Left hindlimb (tissue), 1 donor: ENCODE measurements around the gene CTBP2.
A peak's percentile ranks its signal among the peaks of the same experiment; 100 is the strongest.
"Not testable (repeated sequence)": the region's sequence is repeated elsewhere in the genome, so short reads cannot be mapped to it uniquely, and the experiment has no call there.

Source experiments
- DNase-seq: peaks from one replicate; pipeline ENCODE4 v3.0.0-alpha.2; 2018

The CTBP2 gene

DNA sequence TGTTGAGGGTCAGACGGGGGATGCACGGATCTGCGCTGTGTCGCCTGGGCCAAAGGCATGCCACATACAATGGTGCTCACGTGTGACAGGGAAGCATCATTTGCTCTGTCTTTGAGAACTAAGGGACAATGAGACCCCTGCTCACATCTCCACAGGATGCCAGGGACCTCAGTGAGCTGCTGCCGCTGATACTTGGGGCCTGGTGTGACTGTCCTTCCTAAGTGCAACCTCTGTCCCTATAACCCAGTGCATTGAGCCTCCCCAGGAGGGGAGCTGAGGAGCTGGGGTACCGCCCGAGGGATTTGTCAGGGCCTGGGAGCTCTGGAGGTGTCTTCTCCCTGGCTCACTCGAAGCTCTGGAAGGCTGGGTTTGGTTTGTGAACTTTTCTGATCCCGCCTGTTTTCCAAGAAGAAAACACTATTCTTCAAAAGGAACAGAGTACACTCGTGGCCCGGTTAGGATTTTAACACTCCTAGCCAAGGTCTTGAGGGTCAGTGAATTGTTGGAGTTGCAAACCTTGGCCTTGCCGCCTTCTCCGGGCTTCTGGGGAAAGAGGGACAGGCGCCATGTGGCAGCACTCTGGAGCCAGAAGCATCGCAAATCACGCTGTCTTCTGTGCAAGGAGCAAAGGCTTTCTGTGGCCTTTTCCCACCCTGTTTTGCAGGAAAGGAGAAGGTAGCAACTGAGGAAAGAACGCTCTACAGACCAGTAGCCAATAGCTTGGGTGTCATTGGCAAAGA, 26.2 kb upstream of the CTBP2 start:
- DNase-seq = no peak

DNA sequence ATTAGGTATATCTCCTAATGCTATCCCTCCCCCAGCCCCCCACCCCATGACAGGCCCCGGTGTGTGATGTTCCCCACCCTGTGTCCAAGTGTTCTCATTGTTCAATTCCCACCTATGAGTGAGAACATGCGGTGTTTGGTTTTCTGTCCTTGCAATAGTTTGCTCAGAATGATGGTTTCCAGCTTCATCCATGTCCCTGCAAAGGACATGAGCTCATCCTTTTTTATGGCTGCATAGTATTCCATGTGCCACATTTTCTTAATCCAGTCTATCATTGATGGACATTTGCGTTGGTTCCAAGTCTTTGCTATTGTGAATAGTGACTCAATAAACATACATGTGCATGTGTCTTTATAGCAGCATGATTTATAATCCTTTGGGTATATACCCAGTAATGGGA, 18.7 kb upstream of the CTBP2 start:
- not testable (repeated sequence) for DNase-seq

GRCh38 chr10:125177641-125178640, 17.6 kb upstream of the CTBP2 start:
- DNase-seq = no peak

DNA sequence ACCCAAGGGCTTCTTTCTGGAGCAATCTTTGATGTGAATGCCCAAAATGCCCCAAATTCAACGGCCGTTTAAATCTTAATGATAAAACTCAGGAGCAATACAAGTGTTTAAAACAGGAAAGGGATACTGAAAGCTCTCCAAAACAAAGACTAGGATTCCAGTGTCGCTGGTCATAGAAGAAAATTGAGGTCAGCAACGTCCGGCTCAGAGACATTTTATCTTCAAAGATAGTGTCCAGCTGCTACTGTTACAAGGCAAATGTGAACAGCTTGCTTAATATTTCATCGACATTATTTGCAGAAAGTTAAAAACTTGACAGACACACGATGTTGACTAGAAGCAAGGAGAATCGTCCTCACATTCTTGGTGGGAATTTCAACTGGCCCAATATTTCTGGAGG, 15.4 kb upstream of the CTBP2 start:
- DNase-seq = no peak

- DNase-seq = no peak
These were observed 14.0 kb upstream of the CTBP2 start for GRCh38 chr10:125174360-125174759.

GRCh38 chr10:125172694-125173093, 12.3 kb upstream of the CTBP2 start:
- no peak for DNase-seq

DNA sequence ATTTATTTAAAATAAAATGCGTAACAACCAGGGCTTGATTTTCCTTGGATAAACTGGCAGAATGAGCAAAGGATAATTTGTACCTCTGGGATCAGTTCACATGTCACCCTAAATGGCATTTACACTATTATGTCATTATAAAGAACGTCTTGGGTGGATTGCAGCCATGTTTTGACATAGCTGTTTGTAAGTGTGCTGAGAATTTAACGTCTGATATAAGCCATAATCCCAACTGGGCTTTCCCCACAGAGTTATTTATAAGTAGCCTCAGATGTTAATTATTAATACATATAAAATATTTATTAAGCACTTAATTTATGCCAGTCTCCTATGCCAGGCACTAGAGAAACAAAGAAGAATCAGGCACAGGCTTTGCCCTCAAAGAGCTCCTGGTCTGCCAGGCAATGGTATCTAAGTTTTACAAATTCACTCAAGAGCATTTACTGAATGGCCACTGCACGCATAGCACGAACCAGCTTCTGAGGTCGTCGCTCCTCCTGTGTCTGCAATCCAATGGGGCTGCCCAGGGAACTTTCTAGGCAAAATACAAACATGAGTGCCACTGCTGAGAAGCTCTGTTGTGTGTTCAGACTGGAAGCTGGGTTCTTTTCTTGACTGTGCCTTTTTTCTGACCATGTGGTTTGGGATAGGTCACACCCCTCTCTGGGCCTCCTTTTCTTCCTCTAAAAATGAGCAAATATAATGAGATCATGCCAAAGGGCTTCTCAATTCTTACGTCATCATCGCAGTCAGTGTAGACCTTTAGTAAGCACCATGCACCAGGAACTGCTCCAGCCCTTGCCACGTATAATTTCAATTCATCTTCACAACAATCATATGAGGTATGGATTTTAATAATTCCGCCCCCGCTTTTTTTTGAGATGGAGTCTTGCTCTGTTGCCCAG, 11.3 kb upstream of the CTBP2 start:
- no peak for DNase-seq

DNA sequence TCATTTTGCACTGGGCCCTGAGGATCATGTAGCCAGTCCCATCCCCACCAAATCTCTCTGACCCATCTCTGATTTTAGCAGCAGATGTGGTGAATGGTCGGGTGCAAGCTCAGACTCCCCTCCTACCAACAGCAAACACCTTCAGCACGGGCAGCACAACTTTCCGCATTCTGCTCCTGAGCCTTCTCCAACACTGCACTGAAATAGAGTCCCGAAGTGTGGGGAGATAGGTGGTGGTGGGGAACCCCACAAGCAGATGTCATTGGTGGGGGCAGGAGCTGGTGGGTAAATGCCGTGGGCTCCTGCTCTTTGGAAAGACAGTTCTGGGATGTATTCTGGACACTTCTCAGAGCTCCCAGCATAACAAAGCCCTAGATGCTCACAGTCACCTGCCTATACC, 9.6 kb upstream of the CTBP2 start:
- no peak for DNase-seq

GRCh38 chr10:125169279-125169678, 8.9 kb upstream of the CTBP2 start:
- DNase-seq = no peak

GRCh38 chr10:125166658-125167057, 6.3 kb upstream of the CTBP2 start:
- DNase-seq = no peak

DNA sequence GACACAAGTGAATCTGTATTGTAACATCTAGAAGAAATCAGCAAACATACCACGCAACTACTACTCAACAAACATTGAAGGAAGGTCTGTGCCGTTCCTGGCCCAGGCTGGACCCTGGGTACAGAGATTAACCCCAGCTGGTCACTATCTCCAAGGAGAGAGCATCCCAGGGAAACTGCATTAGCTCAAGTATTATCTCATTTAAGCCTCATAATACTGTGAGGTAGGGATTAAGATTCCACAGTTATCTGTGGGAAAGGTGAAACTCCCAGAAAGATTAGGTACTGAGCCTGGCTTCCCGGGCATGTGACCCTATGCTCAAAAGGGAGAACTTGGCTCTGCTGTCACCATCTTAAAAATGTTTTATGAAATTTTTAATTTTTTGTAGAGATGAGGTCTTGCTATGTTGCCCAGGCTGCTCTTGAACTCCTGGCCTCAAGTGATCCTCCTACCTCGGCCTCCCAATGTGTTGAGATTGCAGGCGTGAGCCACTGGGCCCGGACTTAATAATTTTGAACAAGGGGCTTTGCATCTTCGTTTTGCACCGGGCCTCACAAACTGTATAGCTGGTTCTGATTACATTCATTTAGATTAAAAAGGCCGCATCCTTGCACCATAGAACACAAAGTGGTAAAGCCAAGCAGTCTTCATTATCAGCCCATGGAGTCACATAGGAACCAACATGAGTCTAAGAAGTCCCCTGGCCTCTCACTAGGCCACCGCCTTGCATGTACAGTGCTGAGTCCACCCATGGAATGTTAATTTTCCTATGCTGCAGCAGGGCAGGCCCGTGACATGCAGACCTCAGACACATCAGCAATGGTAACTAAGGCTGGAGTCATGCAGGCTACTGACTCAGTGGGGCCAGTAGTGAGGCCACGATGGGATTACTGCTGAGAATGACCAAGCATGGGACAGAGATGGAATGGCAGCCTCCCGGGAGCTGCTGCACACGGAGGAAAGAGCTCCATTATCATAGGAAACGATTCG, 5.5 kb upstream of the CTBP2 start:
- DNase-seq = no peak

DNA sequence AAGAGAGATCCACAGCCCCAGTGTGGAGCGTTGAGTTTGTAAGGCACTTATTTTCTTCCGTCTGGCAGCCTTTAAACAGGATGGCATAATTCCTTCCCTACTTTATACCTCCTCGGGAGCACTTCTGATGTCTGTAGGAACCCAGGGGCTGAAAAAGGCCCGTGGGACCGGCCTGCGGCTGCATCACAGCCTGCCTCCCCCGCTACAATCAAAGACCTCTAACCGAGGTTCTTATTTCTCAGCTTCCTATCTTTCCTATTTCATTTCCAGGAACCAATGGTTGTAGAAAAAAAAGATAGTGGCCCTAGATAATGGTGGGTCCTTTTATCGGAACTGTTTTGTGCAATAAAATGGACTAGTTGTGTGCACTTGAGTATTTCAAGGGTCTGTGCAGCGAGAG, 4.1 kb upstream of the CTBP2 start:
- no peak for DNase-seq

GRCh38 chr10:125163803-125164202, 3.4 kb upstream of the CTBP2 start:
- no peak for DNase-seq

DNA sequence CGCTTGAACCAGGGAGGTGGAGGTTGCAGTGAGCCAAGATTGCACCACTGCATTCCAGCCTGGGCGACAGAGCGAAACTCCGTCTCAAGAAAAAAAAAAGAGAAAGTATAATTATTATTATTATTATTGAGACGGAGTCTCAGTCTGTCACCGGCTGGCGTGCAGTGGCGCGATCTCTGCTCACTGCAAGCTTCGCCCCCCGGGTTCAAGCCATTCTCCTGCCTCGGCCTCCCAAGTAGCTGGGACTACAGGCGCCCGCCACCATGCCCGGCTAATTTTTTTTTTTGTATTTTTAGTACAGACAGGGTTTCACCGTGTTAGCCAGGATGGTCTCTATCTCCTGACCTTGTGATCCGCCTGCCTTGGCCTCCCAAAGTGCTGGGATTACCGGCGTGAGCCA, 2.9 kb upstream of the CTBP2 start:
- not testable (repeated sequence) for DNase-seq

DNA sequence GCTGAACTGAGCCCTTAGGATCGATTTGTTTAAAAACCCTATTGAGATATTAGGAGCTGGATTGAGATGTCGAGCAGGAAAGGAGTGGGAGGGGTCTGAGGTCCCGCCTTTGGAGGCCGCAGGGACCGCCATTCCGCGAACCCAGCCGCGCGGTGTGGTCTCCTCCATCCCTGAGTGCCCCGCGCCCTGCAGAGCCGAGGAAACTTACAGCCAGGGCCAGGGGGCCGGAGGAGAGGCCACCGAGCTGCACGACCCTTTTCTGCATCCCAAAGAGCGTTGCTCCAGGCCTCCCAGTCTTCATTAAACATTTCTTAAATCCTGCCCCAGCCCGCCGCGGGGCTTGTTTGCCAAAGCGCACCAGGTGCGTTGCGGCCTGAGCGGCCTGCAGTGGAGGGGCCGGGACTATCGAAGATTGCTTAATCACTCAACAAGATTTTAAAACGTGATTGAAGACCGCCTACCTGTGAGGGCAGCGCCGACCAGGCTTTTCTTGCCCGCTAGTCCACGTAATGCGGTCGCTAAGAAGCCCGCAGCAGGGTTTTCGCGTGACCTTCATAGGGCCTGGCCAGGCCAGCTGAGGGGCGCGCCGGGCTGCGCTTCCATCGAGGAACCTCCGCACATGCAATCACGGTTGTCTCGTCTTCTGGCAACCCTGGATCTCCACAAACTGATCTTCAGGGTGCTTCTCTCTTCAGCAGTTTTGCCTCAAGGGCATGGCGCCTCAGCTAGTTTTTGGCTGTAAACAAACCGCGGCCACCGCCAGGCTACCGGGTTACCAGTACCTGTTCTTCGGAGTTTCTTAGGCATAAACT, 2.0 kb upstream of the CTBP2 start:
- DNase-seq = no peak

- no peak for DNase-seq
These were observed 1.4 kb upstream of the CTBP2 start for GRCh38 chr10:125161707-125162119.

GRCh38 chr10:125160856-125161706, 718 bp upstream of the CTBP2 start:
- DNase-seq = peak; percentile 91

GRCh38 chr10:125159486-125159931, 854 bp downstream of the CTBP2 start:
- no peak for DNase-seq
